NCI-H2196 (cell line): ENCODE data around the gene TNS2.

Source experiments
- DNase-seq: peaks from one replicate; lab custom pipeline; 2025; ENCODE audit not compliant: unreplicated experiment; lab: John Stamatoyannopoulos, UW

TNS2 gene

GRCh38 chr12:53067993-53068770, 18.3 kb downstream of the TNS2 start:
- no peak for DNase-seq

- no peak for DNase-seq
Measured at GRCh38 chr12:53068811-53069585, 19.1 kb downstream of the TNS2 start.

- no peak for DNase-seq
Measured at GRCh38 chr12:53069621-53070410, 20.0 kb downstream of the TNS2 start.

- DNase-seq: no peak
Measured at GRCh38 chr12:53070877-53071492, 21.1 kb downstream of the TNS2 start.

DNA sequence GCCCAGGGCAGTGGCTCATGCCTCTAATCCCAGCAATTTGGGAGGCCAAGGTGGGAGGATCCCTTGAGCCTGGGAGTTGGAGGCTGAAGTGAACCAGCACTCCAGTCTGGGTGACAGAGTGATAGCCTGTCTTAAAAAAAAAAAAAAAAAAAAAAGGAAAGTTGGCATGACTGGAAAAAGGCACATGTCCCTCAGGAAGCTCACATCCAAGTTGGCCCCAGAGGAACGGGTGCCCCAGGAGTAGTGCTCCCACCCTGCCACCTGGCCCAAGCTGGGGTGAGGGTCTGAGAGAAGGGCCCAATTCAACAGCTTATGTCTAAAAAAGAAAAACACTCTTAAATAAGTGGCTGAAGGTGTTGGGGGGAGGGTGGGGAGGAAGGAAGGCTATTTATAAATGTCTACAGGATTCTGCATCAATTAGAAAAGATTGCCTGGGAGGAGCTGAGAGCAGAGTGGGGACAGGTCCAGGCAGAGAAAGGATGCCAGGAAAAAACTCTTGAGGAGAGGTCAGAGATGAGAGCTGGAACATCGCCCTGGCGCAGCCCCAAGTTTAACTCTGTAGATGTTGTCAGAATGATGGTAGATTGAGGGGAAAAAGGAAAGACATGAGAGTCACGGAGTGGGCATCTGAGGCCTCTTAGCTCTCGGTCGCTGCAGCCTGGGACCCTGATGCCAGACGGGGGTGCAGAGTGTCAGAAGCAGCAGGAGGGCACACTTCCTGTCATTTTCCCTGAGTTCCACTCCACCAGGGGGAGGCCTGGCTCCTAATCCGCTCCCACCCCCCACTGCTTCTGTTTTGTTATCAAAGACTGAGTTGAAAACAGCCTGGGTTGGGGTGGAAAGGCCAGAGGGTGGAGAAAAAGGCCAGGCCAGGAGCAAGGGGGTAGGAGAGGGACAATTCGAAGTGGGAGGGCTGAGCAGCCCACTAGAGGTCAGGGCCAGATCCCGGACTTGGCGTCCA, 22.0 kb downstream of the TNS2 start:
- DNase-seq: peak; percentile 67

DNA sequence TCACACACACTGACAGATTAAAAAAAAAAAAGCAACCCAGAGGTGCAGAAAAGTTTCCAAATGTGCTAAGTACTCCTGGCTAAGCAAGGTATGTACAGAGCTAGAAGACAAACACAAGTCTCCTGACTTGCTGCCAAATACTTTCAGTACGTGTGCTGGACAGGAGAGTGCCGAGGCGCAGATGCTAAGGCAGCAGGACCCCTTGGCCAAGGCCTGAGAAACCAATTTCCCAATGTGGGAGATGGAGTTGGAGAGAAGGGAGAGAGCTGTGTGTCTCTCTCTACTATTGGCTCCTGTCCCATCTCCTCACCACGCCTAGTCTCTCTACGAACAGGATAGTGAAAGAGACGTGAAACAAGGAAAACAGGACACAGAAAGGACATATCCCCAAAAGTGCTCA, 24.0 kb downstream of the TNS2 start:
- DNase-seq: no peak

DNA sequence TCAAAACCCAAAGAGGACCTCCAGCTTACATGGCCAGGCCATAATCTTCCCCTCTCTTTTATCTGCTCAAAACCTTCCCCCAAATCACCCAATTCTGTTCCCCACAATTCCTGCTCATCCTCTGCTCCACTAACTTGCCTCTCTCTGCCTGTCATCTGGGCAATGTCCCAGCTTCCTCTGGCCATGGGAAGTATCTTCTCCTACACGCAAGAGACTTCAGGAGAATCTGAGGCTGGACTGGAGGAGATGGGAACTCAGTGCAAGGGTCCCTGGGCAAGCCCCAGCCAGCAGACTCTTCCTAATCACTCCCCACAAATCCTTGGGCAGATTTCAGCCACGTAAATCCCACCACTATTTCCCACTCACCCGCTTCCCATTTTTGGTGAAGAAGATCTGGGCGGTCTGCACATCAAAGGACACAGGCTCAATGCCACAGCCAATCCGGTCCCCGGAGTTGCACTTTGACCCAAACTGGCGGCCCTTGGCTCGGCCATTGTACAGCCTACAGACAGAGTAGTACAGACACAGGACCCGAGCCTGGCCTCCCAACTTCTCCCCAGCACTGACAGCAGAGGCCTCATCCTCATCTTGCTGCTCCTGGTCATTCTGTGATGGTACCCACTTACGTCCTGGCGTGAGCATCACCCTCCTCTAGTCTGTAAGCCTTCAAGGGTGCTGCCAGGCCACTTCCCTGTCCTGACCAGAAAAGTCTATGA, 24.6 kb downstream of the TNS2 start:
- no peak for DNase-seq

DNA sequence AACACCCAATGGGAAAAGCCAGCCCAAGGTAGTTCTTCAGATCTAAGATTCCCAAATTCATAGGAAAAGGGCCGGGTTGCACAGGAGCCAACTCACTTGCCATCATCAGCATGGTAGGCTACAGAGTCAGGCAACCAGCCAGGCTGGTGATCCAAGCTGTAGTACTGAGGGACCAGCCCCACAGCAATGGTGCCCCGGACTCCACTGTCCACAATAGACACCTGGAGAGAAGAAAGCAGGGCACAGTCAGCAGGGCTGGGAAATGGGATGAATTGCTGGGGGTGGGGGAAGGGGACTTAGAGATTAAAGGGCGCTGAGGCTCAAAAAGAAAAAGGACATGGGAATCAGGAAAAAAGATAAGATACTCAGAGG, 25.1 kb downstream of the TNS2 start:
- no peak for DNase-seq

- DNase-seq: no peak
Measured at GRCh38 chr12:53076461-53076860, 26.6 kb downstream of the TNS2 start.

GRCh38 chr12:53077030-53077429, 27.2 kb downstream of the TNS2 start:
- no peak for DNase-seq

- DNase-seq: peak; percentile 65
Measured at GRCh38 chr12:53078425-53079225, 28.8 kb downstream of the TNS2 start.

- DNase-seq: peak; percentile 95
Measured at GRCh38 chr12:53079226-53080117, 29.6 kb downstream of the TNS2 start, which contains the start of gene SPRYD3. SPRYD3 (minus strand) TSS chr12:53079390; CDS start chr12:53079333, 57 bp downstream.

- DNase-seq: no peak
Measured at GRCh38 chr12:53082637-53083175, 32.8 kb downstream of the TNS2 start.

DNA sequence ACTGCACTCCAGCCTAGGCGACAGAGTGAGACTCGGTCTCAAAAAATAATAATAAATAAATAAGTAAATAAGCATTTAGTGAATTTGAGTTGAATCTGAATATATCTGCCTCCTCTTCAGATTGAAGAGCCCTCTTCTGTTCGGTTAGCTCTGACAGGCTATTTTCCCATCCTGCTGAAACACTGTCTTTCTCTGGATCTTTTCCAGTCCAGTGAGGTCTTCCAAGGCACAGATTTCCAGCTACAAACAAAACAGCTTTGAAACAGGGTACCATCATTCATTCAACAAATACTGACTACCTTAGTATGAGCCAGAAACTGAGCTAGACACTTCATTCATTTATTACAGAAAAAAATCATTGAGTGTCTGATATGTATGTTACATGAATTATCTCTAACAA, 36.5 kb downstream of the TNS2 start:
- DNase-seq: no peak

DNA sequence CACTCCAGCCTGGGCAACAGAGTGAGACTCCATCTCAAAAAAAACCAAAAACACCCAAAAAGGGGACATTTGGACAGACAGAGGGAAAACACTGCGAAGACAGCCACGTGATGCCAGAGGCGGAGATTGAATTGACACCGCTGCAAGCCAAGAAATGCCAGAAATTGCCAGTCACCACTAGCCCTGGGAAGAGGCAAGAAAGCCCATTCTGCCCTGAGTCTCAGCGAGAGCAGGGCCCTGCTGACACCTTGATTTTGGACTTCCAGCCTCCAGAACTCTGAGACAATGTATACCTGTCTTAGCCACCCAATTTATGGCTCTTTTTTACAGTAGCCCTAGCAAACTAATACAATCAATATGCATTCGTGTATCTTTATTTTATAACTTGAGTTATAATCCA, 40.2 kb downstream of the TNS2 start:
- no peak for DNase-seq

- no peak for DNase-seq
Measured at GRCh38 chr12:53090554-53090953, 40.7 kb downstream of the TNS2 start.

DNA sequence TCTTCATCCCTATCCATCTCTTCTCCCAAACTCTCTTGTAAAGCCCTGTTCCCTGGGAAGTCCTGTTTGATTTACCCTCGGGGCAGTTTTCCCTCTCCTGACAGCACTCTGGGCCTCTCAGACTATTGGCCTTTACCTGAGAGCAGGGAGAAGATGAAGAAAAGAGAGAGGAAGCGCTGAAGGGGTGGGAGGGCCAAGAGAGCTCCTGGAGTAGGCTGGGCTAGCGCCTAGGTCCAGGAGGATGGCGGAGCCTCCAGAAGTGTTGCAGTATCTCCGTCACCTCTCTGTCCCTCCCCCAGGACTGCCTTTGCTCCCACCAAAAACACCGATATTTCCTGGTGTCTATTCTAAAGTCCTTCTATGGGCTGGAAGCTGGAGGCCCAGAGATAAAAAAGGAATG, 41.9 kb downstream of the TNS2 start:
- DNase-seq: no peak
